NCI-H2081 treated with DMSO at 0.1 percent for 48 hours (cell line): ENCODE results near the gene NR3C2.

Source experiments
- DNase-seq: peaks from one replicate; lab custom pipeline; 2025; lab: John Stamatoyannopoulos, UW

The NR3C2 gene

GRCh38 chr4:148073349-148073748, 368.9 kb downstream of the NR3C2 start:
- no peak for DNase-seq

DNA sequence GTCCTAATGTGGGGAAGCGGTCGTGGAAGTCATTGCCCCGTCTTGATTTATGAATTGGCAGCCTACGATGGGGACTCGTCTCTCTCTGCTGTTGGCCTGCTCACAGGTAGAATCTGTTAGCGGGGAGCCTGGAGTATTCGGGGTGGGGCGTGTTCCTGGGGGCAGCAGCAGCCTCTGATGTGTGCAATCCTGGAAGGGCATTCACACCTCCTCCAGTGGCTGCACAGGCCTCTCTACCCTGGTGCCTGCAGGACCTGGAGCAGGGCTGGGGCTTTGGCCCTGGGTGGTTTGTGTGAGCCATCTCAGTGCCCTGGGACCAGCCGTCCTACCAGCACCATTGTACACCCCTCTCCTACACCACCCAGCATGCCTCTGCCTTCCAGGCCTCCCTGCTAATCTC, 369.4 kb downstream of the NR3C2 start:
- no peak for DNase-seq

DNA sequence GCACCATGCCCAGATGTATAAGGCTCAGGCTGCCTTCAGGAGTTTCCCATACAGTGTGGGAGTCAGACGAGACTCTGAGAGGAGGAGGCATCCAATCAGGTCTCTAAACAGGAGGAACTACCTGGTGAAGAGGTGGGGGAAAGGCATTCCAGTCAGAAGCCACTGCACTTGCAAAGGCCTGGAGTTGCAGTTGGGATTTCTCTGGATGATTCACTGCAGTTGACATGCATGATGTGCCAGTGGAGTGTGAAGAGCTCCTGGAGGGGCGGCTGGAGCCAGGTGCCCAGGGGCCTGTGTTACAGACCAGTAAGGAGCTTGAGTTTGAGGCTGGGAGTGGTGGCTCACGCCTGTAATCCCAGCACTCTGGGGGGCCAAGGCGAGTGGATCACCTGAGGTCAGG, 371.2 kb downstream of the NR3C2 start:
- DNase-seq: no peak

DNA sequence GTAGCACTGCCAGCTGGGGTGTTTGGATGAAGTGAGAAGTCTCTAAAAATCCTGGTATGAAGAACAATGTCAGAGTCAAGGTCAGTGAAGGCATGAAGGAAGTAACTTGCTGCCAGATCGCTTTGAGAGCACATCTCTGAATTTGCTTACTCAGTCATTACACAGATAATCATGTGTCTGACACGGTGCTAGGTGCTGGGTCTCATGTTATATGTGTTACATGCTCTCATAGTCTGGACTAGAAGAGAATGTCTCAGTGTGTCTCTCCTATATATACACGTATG, 372.4 kb downstream of the NR3C2 start:
- DNase-seq: no peak

- no peak for DNase-seq
These were observed 372.9 kb downstream of the NR3C2 start for GRCh38 chr4:148069086-148069894.

GRCh38 chr4:148068065-148068911, 373.9 kb downstream of the NR3C2 start:
- no peak for DNase-seq

DNA sequence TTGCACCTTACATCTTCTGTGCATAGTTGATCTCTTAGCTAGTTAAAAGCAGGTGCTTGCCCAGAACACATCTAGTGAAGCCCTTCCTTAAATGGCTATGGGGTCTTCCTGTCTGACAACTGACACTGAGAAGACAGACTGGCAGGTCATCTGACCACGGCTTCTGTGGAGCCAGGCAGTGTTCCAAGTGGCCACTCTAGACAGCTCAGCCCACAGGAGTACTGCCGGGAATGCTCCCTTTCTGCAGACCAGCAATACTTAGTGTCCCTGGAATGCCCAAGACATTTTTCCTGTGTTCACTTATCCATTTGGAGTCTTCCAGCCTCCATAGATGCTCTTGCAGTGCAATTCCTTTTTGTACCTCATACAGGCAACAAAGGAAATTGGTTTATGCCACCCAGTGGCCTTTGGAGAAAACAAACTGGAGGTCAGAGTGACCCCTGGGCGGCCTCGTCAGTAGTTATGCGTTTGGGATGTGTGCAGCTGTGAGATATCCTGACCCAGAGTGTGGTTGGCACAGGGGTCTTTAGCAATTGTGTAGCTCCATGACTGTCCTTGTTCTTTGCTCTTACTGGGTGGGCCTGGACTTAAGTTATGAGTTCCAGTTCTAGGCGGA, 374.8 kb downstream of the NR3C2 start:
- DNase-seq: no peak

- DNase-seq: no peak
These were observed 377.1 kb downstream of the NR3C2 start for GRCh38 chr4:148065075-148065474.

GRCh38 chr4:148064451-148064850, 377.8 kb downstream of the NR3C2 start:
- DNase-seq: no peak

GRCh38 chr4:148062301-148062950, 379.8 kb downstream of the NR3C2 start:
- DNase-seq: no peak

- no peak for DNase-seq
These were observed 380.4 kb downstream of the NR3C2 start for GRCh38 chr4:148061795-148062194.

GRCh38 chr4:148061141-148061481, 381.1 kb downstream of the NR3C2 start:
- no peak for DNase-seq

- no peak for DNase-seq
These were observed 381.7 kb downstream of the NR3C2 start for GRCh38 chr4:148060264-148061140.

GRCh38 chr4:148059617-148060180, 382.5 kb downstream of the NR3C2 start:
- no peak for DNase-seq

DNA sequence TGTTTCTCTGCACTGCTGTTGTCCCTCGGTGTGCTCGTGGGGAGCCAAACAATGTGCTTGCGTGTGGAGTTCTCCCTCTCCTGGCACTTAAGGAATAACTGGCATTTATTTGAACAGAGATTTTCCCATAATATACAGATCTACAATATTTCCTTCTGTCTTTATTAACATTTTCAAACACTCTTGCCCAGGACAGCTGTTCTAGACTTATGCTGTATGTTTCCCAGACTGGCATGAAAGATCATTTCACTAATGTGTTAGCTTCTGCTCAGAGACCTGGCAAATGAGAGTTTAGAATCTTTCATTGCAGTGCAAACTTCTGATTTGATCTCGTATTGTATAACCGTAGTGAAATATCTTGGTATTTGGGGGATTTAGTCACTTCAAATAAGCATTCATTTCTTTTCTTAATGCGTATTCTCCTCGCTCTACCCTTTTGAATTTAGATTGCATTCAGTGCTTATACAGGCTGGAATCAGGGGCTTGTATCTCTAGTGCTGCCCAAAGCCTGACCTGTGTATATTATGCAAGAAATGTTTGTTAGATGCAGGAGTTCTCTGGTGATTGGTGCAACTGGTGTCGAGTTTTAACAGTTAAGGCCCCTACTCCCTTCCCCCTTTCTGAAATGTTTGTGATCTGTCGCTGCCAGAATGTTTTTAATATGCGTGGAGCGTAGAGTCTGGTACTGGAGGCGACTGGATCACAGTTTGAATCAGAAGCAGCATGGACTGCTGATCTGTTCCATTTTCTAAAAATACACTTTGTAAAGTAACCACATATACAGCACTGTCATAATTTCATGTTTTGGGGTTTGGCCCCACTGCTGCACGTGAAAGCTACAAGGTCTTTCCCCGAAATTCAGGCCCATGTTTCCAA, 384.0 kb downstream of the NR3C2 start:
- no peak for DNase-seq

GRCh38 chr4:148057516-148057915, 384.7 kb downstream of the NR3C2 start:
- no peak for DNase-seq

DNA sequence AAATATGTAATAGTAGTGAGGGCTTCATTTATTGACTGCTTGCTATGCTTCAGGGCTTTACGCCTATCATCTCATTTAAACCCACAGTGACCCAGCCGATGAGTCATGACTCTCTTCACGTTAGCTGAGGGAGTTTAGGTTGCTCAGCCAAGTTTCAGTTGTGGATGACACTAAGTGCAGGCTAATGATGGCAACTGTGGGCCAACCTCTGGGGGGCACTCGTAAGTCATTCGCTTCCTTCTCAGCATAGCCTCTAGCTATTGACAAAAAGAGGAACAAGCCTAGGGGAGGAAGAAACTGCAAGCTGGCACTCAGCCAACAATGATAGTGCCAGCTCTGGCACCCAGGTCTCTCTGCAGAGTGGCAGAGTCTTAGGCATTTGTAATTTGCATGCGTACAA, 385.3 kb downstream of the NR3C2 start:
- no peak for DNase-seq

DNA sequence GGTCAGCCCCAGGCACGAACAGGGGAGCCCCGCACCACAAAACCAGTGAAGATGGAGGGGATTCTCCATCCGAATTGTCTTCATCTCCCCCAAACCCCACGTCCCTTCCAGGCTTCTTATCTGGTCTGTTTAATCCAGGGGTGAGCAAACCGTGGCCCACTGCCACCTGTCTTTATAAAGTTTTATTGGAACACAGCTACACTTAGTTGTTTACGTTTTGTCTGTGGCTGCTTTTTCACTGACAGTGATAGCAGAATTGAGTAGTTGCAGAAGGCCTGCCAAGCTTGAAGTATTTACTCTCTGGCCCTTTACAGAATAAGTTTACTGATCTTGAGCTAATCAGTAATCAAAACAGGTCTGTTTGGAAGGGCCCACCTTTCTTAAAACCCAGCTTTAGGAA, 386.4 kb downstream of the NR3C2 start:
- DNase-seq: no peak

DNA sequence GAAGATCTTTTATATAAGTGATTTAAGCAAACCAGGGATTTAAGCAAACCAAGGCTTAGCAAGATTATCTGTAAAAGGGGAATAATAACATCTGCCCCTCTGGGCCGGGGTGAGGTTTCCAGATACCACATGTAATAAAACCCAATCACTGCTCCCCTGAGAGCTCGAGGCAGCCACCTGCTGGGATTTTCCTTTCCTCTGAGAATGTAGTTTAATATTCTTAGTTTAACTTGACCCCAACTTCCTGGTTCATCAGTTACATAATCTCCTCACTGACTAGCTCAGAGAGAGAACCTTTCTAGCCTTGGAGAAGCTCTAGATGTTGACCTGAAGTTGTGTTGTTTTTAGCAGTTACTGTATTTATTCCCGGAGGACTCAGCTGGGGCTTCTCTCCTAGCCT, 387.9 kb downstream of the NR3C2 start:
- no peak for DNase-seq

- no peak for DNase-seq
These were observed 388.8 kb downstream of the NR3C2 start for GRCh38 chr4:148053298-148054003.
